Cardiac fibroblast (primary cell): ENCODE data around the gene HOXD11.

Source experiments
- DNase-seq, 2 donors: peaks; one replicate each; pipeline versions ENCODE4 v3.0.0 to v3.0.0-alpha.2; 2010; ENCODE audit warnings: low read depth in 2 of 2
- H3K4me3 ChIP-seq, 2 donors: replicated peaks in 1 of 2; 1 replicate in 1 of 2; 2 replicates in 1 of 2; pipeline ENCODE4 v1.5.1; 2011; ENCODE audit warnings: low read depth in 2 of 2, low read length in 2 of 2, mild to moderate bottlenecking in 2 of 2, moderate library complexity in 1 of 2
- CTCF ChIP-seq: IDR thresholded peaks from one replicate; pipeline ENCODE4 v1.5.1; 2011; ENCODE audit warnings: low read depth, mild to moderate bottlenecking, low read length, inconsistent platforms

HOXD11 gene

GRCh38 chr2:176124110-176124946 lies 17.2 kb downstream of the HOXD11 start:
- TF ChIP-seq CTCF = no peak
- H3K4me3 ChIP-seq = no peak overlapping the region
- no peak for DNase-seq

DNA sequence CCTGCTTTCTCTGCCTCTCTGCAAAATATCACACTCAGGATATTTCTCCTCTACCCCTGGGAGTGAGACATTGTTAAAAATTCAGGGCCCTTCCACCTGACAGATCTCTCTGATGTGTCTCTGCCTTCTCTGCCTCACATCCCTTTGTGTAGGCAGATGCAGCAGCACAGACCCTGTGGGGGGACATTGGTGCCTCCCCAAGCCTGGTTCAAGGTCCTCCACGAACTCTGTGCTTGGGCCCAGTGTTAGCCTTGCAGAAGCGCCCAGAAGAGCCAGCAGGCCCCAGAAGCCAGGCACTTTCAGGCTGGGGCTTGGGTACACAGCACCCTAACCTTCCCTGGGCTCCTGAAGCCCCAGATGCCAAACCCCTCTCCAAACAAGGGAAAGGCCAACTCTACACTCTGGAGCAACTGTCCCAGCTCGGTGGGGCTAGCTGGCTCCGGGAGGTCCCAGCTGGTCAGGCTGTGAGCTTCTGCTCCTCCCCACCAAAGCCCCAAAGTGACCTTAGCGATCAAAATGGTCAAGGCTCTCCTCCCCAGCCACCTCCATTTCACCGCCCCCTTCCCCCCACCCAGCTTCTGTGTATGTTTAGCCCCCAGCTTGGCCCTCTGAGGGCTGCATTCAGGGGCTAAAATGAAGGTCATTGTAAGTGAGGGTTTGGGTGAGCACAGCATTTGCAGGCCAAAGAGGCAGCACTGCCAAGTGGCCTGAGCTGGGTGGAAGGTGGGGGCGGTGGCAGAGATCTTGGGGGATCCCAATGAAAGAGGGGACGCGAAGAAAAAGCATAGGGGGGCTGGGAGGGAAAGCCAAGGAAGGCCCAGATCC lies 18.1 kb downstream of the HOXD11 start:
- DNase-seq = no peak
- no peak overlapping the region for H3K4me3 ChIP-seq
- no peak for TF ChIP-seq CTCF

DNA sequence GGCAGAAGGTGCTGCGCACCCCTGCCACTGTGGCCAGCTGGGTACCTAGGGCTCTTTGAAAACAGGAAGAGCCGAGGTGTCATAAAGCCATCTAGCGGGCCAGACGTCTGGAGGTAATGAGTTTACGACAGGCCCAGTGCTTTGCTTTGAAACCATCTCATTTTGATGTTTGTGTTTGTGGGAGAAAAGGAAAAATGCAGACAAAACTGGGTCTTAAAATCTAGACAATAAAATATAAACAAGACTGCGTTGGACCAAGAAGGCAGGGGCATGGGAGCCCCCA lies 18.6 kb downstream of the HOXD11 start:
- no peak for TF ChIP-seq CTCF
- H3K4me3 ChIP-seq = no peak overlapping the region
- DNase-seq = no peak

DNA sequence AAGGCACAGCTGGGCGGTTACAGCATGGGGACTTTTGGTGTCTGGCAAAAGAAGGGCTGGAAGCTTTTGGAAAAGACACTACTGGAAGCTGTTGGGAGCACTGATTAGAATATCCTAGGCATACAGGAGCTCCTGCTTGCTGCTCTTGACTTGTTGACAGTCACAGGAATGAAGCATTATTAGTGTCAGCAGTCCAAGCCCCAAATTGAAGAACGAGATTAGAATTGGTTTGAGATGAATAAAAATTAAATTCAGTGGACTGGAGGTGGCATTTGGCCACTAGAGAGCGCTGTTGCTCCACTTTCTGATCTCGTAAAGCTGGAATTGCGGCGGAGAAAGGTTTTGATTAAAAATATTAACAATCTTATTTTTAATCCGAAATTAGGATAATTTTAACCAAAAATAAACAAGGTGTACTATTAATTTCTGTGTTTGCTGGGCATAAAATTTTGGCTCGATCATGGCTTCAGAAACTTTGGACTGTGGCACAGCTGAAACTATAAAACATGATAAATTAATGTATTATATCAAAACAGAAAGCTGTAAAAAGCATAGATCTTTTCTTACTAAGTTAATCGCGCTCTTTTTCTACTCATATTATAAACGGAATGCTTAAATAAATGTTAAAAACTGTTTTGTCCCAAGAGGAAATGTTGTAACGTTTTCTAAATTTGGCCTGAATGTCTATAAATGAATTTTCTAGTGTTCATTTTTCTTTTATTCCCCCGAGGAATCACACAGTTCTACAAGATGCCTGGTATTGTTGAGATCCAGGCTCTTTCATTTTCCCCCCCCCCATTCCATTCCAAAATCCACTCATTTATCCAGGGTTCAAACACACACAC lies 20.1 kb downstream of the HOXD11 start:
- peak; percentile 76 for TF ChIP-seq CTCF
- peak; percentile 67 to 75 for DNase-seq

GRCh38 chr2:176127774-176128072 lies 20.6 kb downstream of the HOXD11 start:
- H3K4me3 ChIP-seq = no peak overlapping the region
- DNase-seq = no peak
- no peak for TF ChIP-seq CTCF

More for the DNA sequence above, 20.1 kb downstream of the HOXD11 start:
- no peak overlapping the region for H3K4me3 ChIP-seq

DNA sequence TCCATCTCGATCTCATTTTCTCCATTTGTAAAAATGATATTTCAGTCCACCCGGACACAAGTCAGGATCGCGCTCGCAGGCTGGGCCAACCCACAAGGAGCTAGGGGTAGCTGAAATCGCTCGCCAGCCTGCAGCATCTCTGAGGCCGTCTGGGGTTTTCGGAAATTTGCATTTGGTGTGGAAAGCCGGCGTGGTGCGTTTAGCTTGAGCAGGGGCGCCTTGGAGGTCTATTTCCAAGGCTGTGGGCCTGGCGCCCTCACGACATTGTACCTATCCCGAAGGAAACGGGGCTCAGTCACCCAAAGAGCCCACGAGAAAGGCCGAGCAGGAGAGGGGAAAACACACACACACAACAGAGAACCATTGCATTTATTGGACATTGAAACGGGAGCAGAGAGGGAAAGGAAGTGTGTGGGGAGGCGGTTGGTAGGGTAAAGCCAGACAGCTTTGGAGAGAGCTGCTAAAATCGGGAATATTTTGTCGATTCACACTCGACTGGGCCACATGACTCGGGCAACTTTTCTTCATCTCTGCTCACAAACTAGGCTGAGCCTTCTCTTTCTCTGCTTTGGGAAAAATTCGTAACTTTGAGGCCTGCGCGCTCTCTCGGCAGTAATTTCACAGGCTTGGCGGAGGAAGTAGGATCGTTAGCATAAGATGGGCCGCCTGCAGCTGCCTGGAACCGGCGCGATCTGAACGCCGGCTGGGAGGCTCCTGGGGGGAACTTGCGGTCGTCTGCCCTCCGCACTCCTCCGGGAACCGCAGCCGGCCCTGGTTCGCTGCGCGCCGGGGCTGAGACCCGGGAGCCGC lies 21.3 kb downstream of the HOXD11 start:
- H3K4me3 ChIP-seq = no peak overlapping the region
- no peak for TF ChIP-seq CTCF

More for the DNA sequence above, 21.3 kb downstream of the HOXD11 start:
- DNase-seq = no peak
